Measurements from ENCODE around the gene OR10J1.

GRCh38 chr1:159448181-159448580 is 8.7 kb downstream of the OR10J1 start:
- TF ChIP-seq POLR2A (IDR thresholded peaks at IDR 0.05; ENCODE audit: low read length) (no peak), GATA1 (IDR thresholded peaks at IDR 0.05; ENCODE audit: low read depth, low read length) (no peak)
